ENCODE measurements around the gene COX4I1.
"Not testable (repeated sequence)": the region's sequence is repeated elsewhere in the genome, so short reads cannot be mapped to it uniquely, and the experiment has no call there.

COX4I1 gene

DNA sequence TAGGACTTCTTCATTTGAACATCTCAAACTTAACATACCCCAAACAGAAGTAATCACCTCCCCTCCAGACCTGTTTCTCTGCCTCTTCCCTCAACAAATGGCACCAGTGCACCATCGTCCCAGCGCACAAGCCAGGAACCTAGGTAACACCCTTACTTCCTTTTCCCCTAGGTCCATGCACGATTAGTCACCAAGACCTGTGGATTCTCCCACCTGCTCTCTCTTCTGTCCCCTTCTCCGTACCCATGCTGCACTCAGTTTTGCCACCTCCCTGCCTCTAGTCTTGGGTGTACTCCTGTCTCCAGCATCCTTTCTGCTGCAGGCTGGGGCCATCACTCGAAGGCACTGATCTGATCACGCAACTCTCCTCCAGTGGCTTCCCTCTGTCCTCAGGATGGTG is 3.3 kb upstream of the COX4I1 start:
- DNase-seq: peak in 1 of 42 donors; percentile 18
- intact Hi-C loops (cut with DNase I): no loop called here

DNA sequence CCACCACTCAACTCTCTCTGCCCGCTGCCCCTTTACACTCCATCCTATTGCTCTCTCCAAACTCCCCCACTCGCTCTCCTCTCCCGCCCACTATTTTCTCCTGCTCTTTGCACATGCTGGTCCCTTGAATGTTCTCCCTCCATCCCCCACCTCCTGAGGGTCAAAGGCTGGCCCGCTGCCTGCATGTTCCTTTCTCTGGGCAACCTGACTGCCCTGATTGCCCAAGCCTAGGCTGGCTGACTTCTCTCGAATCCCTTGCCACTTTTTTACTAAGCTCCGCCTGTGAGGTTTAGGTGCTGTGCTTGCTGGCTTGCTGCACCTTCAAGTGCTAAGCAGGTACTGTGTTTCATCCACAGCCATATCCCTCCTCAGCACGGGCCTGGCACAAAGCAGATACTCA is 2.9 kb upstream of the COX4I1 start:
- intact Hi-C loops (cut with DNase I): no loop called here
- DNase-seq: peak in 2 of 42 donors; percentile 13 to 28

DNA sequence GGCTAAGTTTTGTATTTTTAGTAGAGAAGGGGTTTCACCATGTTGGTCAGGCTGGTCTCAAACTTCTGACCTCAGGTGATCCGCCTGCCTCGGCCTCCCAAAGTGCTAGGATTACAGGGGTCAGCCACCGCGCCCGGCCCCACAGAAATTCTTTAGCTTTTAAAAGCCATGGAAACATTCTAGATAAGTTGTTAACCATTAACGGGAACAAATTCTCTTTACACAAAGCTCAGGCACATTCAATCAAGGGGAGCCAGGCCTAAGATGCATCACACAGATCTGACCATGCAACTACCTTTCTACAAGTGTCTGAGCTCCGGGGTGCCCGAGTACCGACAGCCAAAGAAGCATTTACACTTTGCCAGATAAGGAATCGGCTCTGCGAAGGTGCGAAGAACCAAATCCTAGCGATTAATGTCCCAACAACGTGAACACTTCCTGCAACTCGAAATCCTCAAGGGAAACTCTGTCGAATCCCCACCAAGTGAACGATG is 1.2 kb upstream of the COX4I1 start:
- DNase-seq: peak in 1 of 42 donors; percentile 23
- intact Hi-C loops (cut with DNase I): no loop called here

DNA sequence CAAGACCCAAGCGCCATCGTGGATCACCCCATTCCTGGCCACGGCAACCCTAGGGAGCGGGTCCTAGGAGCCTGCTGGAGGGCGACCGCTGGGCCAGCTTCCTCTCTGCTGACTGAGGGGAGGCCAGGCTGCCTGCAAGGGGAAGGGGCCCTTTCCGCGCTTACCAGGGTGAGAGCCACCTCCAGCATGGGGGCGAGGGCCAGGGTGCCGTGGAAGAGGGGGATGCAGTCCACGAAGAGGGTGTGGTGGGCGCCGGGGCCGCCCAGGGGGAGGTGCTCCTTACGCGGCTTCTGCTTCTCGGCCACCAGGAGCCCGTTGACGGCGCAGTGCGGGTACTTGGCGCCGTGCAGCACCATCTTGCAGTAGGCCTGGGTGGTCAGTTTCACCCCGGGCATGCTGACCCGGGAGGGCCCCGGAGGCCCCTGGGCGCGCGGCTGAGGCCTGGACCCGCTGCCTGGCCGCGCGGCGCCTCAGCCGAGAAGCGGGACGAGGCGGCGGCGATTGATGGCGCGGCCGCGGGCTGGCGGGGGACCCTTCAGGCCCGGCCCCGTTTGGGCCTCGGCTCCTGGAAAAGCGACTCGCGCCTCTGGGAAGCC is 496 bp upstream of the COX4I1 start:
- DNase-seq: peak in 9 of 42 donors; percentile 10 to 47 (median 20)
- intact Hi-C loops (cut with DNase I): no loop called here

DNA sequence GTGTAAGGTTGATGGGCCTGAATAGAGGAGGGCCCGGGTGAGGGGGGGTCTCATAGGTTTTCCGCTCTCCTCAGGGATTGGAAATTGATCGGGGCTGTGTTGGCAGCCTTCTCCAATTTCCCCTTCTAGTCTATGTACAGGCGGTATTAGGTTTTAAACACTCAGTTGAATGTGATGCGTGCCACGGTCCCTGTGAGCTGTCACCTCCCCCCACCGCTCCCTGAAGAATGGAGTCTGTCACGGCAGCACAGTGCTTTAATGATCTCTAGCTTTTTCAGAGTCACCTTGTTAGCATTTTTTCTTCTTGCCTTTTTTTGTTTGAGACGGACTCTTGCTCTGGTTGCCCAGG is 800 bp downstream of the COX4I1 start:
- intact Hi-C loops (cut with DNase I): no loop called here
- DNase-seq: peak in 3 of 42 donors; percentile 13 to 18 (median 15)

- intact Hi-C loops (cut with DNase I): no loop called here
- peak in 1 of 42 donors; percentile 13 for DNase-seq
These were observed 4.1 kb downstream of the COX4I1 start for GRCh38 chr16:85803570-85803969.

DNA sequence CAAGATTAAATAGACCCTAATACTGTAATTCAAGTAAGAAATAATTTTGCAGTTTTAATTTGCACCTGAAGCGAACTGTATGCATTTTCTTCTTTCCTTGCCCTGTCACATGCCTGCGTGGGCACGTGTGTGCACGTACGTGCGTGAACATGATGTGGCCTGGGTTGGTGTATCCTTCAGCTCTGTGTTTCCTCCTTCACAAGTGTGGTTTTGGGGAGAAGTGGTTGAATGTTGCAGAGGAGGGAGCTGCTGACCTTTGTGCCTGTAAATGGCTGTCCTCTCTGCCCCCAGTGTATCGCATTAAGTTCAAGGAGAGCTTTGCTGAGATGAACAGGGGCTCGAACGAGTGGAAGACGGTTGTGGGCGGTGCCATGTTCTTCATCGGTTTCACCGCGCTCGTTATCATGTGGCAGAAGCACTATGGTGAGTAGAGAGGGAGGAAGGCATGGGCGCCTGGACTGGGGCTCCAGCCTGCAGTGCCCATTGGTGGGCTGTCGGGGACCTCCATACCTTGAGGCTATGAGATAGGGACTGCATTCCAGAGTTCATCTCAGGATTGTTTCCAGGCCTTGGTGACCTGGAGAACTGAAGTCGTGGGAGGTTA is 6.0 kb downstream of the COX4I1 start:
- intact Hi-C loops (cut with DNase I): no loop called here
- peak in 1 of 42 donors; percentile 13 for DNase-seq

- intact Hi-C loops (cut with DNase I): no loop called here
- peak in 1 of 42 donors; percentile 13 for DNase-seq
These were observed 7.0 kb downstream of the COX4I1 start for GRCh38 chr16:85806539-85806938.

DNA sequence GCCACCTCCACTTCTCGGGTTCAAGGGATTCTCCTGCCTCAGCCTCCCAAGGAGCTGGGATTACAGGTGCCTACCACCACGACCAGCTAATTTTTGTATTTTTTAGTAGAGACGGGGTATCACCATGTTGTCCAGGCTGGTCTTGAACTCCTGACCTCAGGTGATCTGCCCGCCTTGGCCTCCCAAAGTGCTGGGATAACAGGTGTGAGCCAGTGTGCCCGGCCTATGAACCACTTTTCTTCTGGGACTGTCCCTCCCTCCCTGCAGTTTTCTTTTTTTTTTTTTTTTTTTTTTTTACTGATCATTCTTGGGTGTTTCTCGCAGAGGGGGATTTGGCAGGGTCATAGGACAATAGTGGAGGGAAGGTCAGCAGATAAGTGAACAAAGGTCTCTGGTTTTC is 7.8 kb downstream of the COX4I1 start:
- intact Hi-C loops (cut with DNase I); DNase-seq: not testable (repeated sequence)

GRCh38 chr16:85808104-85808503 is 8.6 kb downstream of the COX4I1 start:
- peak in 1 of 42 donors; percentile 18 for DNase-seq
- intact Hi-C loops (cut with DNase I): not testable (repeated sequence)

DNA sequence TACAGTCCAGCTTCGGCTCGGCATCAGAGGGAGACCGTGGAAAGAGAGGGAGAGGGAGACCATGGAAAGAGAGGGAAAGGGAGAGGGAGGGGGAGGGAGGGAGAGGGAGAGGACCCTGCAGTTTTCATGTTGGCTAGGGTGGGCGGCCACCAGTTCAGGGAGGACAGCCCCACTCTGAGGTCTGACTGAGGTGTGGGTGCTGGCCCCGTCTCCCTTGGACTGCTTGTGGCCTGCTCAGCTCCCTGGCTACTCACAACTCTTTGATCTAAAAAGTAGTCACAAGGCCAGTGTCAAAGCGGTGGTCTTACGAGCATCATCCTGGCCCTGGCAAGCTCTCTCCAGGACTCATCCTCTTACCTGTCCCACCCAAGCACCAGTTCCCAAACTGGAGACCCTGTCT is 9.4 kb downstream of the COX4I1 start:
- no peak for DNase-seq
- intact Hi-C loops (cut with DNase I): no loop called here

GRCh38 chr16:85809645-85810044 is 10.2 kb downstream of the COX4I1 start:
- intact Hi-C loops (cut with DNase I): loop anchor here (10.0 kb wide), 1 partner anchor 715 kb away; no protein-coding TSS in a partner anchor

DNA sequence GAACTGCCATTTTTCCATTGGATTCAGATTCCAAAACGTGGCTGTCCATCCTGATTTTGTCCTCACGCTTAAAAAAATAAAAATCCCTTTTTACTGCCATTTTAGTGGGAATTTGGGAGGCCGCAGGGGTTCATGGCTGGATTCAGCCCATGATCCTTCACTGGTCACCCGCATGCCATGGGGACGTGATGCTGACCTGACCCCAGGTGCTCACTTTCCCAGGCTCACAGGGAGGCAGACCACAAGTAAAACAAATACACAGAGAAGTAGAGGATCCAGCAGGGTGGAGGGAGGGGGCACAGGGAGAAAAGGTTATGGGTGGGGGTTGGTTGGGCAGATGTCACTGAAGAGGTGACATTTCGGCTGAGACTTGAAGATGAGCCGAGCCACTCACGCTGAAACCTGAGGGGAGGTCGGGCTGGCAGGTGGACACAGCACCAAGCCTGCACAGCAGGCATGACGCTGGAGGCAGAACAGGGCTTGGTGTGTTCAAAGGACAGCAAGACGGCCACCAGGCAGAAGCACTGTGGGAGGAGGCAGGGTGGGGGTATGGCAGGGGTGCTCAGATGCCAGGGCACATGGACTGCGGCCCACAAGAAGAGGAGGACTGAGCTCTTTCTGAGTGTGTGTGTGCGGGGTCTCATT is 10.7 kb downstream of the COX4I1 start:
- intact Hi-C loops (cut with DNase I): loop anchor here (10.0 kb wide), 1 partner anchor 715 kb away; no protein-coding TSS in a partner anchor
- DNase-seq: peak in 1 of 42 donors; percentile 33

More at GRCh38 chr16:85809645-85810044, 10.2 kb downstream of the COX4I1 start:
- DNase-seq: peak in 1 of 42 donors; percentile 9

GRCh38 chr16:85810742-85811115 is 11.2 kb downstream of the COX4I1 start:
- intact Hi-C loops (cut with DNase I): loop anchor here (10.0 kb wide), 1 partner anchor 714 kb away; no protein-coding TSS in a partner anchor
- no peak for DNase-seq

DNA sequence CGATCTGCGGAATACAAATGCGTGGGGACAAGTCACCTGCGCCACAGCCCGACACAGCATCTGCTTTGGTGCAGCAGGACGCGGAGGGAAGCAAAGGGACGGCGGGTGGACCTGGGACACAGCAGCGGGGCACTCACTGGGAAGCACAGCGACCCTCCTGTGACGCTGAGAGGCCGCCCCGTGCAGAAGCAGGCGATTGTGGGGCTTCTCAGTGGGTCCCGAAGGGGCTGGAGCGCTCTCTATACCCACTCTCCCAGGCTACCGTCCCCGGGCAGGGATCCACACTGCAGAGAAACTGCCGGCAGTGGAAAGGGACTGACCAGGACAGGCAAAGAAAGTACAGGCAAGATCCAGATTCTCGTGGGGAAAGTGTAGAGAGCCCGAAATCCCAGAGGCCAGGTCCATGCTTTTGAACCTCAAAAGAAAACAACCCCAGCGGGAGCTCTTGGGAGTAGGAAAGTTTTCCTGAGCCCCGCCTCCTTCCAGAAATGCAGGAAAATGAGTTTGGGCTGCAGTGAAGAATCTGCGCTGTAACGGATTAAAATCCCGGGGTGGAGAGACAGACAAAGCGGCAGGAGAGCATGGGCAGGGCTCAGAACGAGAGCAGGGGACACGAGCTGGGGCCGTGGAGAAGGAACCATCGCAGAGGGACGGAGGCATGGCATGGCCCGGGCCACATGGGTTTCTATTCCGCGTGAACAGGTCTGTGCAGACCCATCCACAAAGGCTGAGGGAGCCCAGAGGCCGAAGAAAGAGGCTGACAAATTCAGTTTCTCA is 12.7 kb downstream of the COX4I1 start:
- DNase-seq: peak in 1 of 42 donors; percentile 39
- intact Hi-C loops (cut with DNase I): loop anchor here (10.0 kb wide), 1 partner anchor 713 kb away; no protein-coding TSS in a partner anchor

DNA sequence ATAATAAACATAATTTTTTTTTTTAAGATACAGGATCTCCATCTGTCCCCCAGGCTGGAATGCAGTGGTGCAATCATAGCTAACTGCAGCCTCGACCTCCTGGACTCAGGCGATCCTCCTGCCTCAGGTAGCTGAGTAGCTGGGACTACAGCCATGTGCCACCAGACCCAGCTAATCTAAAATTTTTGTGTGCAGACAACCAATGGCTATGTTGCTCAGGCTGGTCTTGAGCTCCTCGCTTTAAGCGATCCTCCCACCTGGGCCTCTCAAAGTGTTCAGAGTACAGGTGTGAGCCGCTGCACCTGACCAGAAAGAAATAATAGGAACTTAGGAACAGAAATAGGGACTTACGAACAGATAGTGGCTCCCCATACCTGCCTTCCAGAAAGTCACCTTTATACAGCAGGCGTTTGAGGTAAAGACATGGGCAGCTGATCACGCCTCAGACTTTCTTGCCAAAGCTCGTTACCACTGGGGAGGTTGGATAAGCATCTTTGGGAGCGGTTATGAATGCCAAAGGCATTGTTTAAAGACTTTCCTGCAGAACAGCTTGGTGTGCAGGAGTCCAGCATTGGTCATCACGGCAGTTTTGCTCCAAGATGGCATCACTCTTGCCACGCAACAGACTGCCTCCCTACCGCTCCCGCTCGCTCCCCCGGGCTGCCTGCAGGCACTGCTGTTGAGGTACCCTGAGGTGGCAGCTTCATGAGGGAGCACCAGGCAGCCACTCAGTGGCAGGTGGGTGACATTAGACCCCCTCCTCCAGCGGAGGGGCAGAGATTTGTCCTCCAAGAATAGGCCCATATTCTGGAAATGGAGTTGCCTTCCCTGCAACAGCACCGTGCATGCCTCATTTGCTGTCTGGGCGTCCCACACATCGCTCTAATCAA is 13.6 kb downstream of the COX4I1 start:
- peak in 1 of 42 donors; percentile 42 for DNase-seq
- intact Hi-C loops (cut with DNase I): loop anchor here (10.0 kb wide), 1 partner anchor 712 kb away; no protein-coding TSS in a partner anchor

DNA sequence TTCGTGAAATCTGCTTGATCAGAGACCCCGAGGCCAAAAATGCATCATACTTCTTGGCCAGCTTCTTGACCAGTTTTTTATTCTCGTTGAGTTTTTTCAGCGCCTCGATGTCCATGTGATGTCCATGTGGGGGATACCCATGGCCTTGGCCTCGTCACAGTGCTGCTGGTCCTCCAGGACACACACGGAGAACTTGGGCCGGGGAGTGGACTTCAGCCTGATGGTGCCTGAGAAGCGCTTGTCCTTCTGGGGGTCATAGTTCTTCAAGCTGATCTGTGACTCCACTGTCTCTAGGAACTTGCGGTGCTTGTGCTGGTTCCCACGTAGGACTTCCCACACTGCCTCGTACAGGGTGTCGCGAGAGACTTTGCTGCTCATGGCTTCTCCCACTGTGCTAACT is 16.7 kb downstream of the COX4I1 start:
- intact Hi-C loops (cut with DNase I): loop anchor here (10.0 kb wide), 1 partner anchor 709 kb away; no protein-coding TSS in a partner anchor
- peak in 1 of 42 donors; percentile 39 for DNase-seq

GRCh38 chr16:85817195-85817594 is 17.7 kb downstream of the COX4I1 start:
- DNase-seq: peak in 1 of 42 donors; percentile 9
- intact Hi-C loops (cut with DNase I): loop anchor here (10.0 kb wide), 1 partner anchor 708 kb away; no protein-coding TSS in a partner anchor

Data from head of caudate nucleus (tissue), 42 donors.